Measurements from ENCODE around the gene TEKTIP1.

Gene TEKTIP1
- total RNA-seq = 0.56 to 1.7 reads per million in 2 experiments

- no peak for DNase-seq (ENCODE audit: low read depth)
Measured at GRCh38 chr19:3538965-3539755, at the start of gene TEKTIP1. TSS of gene TEKTIP1 (plus strand) at chr19:3539174. CDS start at chr19:3539178, 4 bp downstream.

- no peak for DNase-seq (ENCODE audit: low read depth)
Measured at GRCh38 chr19:3491396-3492119, 47.4 kb upstream of the TEKTIP1 start.

- no peak for DNase-seq (ENCODE audit: low read depth)
Measured at GRCh38 chr19:3492131-3492839, 46.7 kb upstream of the TEKTIP1 start.

GRCh38 chr19:3492919-3493318 is 46.1 kb upstream of the TEKTIP1 start:
- DNase-seq (ENCODE audit: low read depth) = no peak

GRCh38 chr19:3493651-3494050 is 45.3 kb upstream of the TEKTIP1 start:
- DNase-seq (ENCODE audit: low read depth) = no peak

GRCh38 chr19:3494051-3494450 is 44.9 kb upstream of the TEKTIP1 start:
- DNase-seq (ENCODE audit: low read depth) = no peak

- DNase-seq (ENCODE audit: low read depth) = peak; percentile 31
Measured at GRCh38 chr19:3494559-3494958, 44.4 kb upstream of the TEKTIP1 start.

- no peak for DNase-seq (ENCODE audit: low read depth)
Measured at GRCh38 chr19:3496392-3497273, 42.3 kb upstream of the TEKTIP1 start.

- DNase-seq (ENCODE audit: low read depth) = no peak
Measured at GRCh38 chr19:3497757-3498520, 41.0 kb upstream of the TEKTIP1 start.

- DNase-seq (ENCODE audit: low read depth) = no peak
Measured at GRCh38 chr19:3499738-3500428, 39.1 kb upstream of the TEKTIP1 start.

GRCh38 chr19:3500429-3501101 is 38.4 kb upstream of the TEKTIP1 start, which contains the start of gene DOHH:
TSS of gene DOHH (minus strand) at chr19:3500674. CDS start at chr19:3496814, 3,860 bp downstream.
- peak; percentile 92 for DNase-seq (ENCODE audit: low read depth)

- no peak for DNase-seq (ENCODE audit: low read depth)
Measured at GRCh38 chr19:3501780-3502179, 37.2 kb upstream of the TEKTIP1 start.

- no peak for DNase-seq (ENCODE audit: low read depth)
Measured at GRCh38 chr19:3503036-3503572, 35.9 kb upstream of the TEKTIP1 start.

GRCh38 chr19:3504735-3505134 is 34.2 kb upstream of the TEKTIP1 start:
- DNase-seq (ENCODE audit: low read depth) = no peak

- peak; percentile 99 for DNase-seq (ENCODE audit: low read depth)
Measured at GRCh38 chr19:3505598-3506383, 33.2 kb upstream of the TEKTIP1 start, which contains the start of gene FZR1. TSS of gene FZR1 (plus strand) at chr19:3506311. CDS start at chr19:3522990, 16,679 bp downstream.

GRCh38 chr19:3506384-3507340 is 32.3 kb upstream of the TEKTIP1 start:
- peak; percentile 12 for DNase-seq (ENCODE audit: low read depth)

Measured in T follicular helper cell (primary cell).